GM12891 (cell line): Measurements from ENCODE around the gene TTC1.

ENCODE experiments used
- POLR2A ChIP-seq: IDR thresholded peaks from 2 replicates; pipeline ENCODE4 v1.6.1; 2011; ENCODE audit warnings: low read depth, low read length, control low read depth
- POLR2AphosphoS5 ChIP-seq: IDR thresholded peaks from 2 replicates; pipeline ENCODE4 v1.6.1; 2011; ENCODE audit warnings: low read depth, low read length, control low read depth

DNA sequence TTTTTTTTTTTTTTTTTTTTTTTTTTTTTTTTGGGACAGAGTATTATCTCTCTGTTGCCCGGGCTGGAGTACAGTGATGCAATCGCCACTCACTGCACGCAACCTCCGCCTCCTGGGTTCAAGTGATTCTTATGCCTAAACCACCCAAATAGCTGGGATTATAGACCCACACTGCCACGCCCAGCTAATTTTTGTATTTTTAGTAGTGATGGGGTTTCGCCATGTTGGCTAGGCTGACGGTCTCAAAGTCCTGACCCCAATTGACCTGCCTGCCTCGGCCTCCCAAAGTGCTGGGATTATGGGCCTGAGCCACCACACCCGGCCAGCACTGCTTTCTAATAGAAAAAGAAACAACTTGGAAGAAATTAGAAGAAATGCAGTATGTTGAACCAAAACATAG is 39.2 kb downstream of the TTC1 start:
- TF ChIP-seq POLR2AphosphoS5 (no peak), POLR2A (no peak)
